Choroid plexus epithelial cell (primary cell): ENCODE data around the gene ATAD2B.

Experiments
- DNase-seq: peaks from one replicate; pipeline ENCODE4 v3.0.0-alpha.2; 2010; ENCODE audit warnings: low read depth
- H3K4me3 ChIP-seq: 2 replicates; pipeline ENCODE4 v1.5.1; 2011; ENCODE audit warnings: low read depth, mild to moderate bottlenecking, control low read depth, low read length, moderate library complexity
- TF ChIP-seq, protein P1 (sequence below): conservative IDR thresholded peaks from 2 replicates; pipeline ENCODE4 v1.5.1; 2011; ENCODE audit warnings: low read depth, mild to moderate bottlenecking, control low read depth, inconsistent platforms, low read length, moderate library complexity

ATAD2B gene

DNA sequence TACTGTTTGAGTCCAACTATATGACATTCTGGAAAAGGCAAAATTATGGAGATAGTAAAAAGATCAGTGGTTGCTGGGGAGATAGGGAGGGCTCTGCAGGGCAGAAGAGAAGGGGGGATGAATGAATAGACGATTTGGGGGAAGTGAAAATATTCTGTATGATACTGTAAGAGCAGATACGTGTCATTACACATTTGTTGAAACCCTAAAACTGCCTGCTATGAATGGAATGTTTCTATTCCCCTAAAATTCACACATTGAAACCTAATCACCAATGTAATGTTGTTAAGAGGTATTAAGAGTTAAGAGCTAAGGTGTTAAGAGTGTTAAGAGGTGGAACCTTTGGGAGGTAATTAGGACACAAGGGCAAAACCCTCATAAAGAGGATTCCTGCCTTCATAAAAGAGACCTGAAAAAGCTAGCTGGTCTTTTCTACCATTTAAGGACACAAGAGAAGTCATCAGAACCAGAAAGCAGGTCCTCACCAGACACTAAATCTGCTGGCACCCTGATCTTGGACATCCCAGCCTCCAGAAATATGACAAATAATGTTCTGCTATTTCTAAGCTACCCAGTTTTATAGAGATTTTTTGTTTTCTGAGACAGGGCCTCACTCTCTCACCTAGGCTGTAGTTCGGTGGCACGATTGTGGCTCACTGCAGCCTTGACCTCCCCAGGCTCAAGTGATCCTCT, 76.2 kb downstream of the ATAD2B start:
- DNase-seq = no peak
- TF ChIP-seq, protein P1, sequence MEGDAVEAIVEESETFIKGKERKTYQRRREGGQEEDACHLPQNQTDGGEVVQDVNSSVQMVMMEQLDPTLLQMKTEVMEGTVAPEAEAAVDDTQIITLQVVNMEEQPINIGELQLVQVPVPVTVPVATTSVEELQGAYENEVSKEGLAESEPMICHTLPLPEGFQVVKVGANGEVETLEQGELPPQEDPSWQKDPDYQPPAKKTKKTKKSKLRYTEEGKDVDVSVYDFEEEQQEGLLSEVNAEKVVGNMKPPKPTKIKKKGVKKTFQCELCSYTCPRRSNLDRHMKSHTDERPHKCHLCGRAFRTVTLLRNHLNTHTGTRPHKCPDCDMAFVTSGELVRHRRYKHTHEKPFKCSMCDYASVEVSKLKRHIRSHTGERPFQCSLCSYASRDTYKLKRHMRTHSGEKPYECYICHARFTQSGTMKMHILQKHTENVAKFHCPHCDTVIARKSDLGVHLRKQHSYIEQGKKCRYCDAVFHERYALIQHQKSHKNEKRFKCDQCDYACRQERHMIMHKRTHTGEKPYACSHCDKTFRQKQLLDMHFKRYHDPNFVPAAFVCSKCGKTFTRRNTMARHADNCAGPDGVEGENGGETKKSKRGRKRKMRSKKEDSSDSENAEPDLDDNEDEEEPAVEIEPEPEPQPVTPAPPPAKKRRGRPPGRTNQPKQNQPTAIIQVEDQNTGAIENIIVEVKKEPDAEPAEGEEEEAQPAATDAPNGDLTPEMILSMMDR = no peak
- H3K4me3 ChIP-seq = no peak overlapping the region

DNA sequence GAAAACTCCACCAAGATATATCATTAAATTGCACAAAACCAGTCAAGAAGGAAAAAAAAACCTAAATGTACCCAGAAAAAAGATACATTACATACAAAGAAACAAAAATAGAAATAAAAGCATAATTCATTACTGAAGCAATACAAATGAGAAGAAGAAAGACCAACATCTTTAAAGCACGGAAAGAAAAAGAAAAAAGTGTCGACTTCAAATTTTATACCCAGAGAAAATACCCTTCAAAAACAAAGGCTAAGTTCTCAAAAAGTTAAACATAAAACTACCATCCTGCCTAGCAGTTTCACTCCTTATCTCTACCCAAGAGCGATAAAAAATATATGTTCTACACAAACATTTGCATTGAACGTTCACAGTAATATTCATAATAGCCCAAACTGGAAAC, 82.0 kb downstream of the ATAD2B start:
- DNase-seq = no peak

DNA sequence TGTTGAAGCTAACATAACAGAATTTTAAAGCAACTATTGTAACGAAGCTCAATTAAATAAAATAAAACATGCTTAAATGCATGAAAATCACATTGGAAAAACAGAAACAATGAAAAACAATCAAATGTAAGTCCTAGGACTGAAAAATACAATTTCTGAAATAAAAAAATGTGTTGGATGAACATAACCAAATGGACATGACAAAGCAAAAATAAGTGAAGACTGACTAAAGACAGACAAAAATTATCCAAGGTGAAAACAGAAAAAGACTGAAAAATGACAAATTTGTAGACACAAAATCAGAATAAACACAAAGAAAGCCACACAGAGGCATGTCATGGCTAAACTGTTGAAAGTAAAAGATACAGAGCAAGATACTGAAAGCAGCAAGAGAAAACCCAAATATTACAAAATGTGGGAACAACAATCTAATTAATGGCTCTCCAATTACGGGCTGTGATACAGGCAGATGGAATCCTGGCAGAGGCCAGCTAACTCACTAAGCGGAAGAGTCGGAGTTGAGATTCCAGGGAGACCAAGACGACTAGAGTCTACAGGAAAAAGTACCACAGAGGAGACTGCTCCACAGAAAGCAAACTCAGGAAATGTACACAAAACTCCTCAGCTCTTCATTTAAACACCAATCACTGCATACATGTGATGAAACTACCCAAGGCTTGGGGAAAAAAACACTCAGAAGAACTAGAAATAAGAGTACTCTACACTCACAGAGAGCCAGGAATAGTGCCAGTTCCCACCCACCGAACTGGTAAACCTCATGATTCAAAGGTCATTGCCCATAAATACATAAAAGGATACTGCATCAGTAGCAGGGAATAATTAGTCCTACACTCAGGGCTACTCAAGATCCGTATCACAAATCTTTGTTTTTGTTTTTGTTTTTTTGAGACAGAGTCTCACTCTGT, 83.6 kb downstream of the ATAD2B start:
- no peak overlapping the region for H3K4me3 ChIP-seq
- TF ChIP-seq, protein P1 = no peak
- peak; percentile 10 for DNase-seq

More for the DNA sequence above, 82.0 kb downstream of the ATAD2B start:
- H3K4me3 ChIP-seq = no peak overlapping the region
- TF ChIP-seq, protein P1 = no peak

DNA sequence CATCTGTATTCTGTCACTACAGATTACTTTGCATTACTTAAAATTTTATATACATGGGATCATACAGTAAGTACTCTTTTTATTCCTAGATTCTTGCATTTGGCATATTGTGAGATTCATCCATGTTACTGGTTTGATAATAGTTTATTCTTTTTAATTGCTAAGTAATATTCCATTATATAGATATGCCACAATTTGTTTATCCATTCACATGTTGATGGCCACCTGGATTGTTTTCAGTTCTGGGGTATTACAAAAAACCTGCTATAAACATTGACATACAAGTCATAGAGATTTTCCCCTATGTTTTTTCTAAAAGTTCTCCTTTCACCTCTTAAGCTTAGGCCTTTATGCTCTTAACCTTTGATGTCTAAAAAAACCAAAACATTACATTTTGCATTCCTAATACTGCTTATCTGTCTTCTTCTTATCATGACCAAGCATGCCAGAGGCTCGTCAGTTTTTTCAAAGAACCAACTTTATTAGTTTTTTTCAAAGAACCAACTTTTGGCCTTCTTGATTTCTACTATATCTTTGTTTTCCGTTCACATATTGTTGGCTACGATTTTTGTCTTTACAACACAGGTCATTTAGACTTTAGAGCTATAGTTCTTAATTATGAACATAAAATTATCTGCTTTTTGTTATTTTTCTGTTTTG, 86.9 kb downstream of the ATAD2B start:
- no peak for DNase-seq
- TF ChIP-seq, protein P1 = no peak
- no peak overlapping the region for H3K4me3 ChIP-seq

DNA sequence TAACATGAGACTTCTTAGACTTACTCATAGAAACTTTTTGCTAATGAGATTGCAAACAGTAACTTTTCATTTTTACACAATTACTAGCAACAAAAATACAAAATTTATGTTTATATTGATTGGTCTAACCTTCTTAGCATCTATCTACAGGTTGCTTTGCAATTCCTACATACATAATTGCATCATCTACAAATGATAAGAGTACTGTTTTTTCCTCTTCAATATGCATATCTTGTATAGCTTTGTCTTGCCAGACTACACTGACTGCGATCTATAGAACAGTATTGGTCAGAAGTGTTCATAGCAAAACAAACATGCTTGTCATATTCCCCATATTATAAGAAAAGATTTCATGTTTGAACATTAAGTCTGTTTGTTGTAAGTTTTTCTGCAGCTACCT, 87.9 kb downstream of the ATAD2B start:
- no peak overlapping the region for H3K4me3 ChIP-seq
- TF ChIP-seq, protein P1 = no peak
- no peak for DNase-seq

DNA sequence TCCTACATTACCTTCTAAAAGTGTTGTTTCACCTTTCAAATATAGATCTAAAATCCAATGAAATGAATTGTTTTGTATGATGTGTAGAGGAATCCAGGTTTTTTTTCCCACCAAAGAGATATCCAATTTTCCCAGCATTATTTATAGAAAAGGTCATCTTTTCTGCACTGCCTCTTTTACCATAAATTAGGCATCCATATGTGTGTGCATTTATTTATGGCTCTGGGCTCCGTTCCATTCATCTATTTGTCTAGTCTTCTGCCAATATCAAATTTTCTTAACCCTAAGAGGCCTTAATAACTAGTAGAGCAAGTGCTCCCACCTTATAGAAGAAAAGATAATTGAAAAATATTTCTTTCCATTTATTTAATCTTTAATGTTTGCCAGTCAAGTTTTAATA, 88.3 kb downstream of the ATAD2B start:
- DNase-seq = no peak
- TF ChIP-seq, protein P1 = no peak
- no peak overlapping the region for H3K4me3 ChIP-seq
